Stimulated activated CD8-positive, alpha-beta memory T cell treated with anti-CD3 and anti-CD28 coated beads, Interleukin-12 subunit alpha, Interleukin-12 subunit beta, amount 100 ng/mL, for 24 hours (primary cell): Measurements from ENCODE around the gene PSMB2.
"Not testable (repeated sequence)": the region's sequence is repeated elsewhere in the genome, so short reads cannot be mapped to it uniquely, and the experiment has no call there.

Source experiments
- DNase-seq: peaks from one replicate; pipeline ENCODE4 v3.0.0-alpha.2; 2020; ENCODE audit errors: extremely low read depth

The PSMB2 gene

GRCh38 chr1:35641233-35641866 is at the start of gene PSMB2:
Gene PSMB2, minus strand, starts transcription at chr1:35641526. Its CDS starts 94 bp downstream, at chr1:35641432.
- peak; percentile 88 for DNase-seq

- DNase-seq: no peak
Measured at GRCh38 chr1:35691080-35691479, 49.8 kb upstream of the PSMB2 start.

GRCh38 chr1:35690103-35690502 is 48.8 kb upstream of the PSMB2 start:
- not testable (repeated sequence) for DNase-seq

- no peak for DNase-seq
Measured at GRCh38 chr1:35688161-35688560, 46.8 kb upstream of the PSMB2 start.

DNA sequence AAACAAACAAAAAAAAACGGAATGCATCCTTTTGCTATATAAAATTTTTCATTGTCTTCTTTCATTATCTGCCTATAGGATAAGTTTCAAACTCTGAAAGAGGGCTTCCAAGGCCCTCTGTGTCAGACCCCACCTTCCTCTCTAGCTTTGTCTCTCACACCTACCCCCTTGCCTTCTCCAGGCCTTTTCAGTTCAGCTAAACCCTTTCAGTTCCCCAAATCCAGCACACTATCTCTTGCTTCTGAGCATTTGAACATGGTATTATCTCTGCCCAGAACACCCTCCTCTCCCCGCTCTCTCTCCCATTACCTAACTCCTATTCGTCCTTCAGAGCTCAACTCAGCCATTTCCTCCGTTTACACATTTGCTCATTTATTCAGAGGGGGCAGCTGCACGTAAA is 41.7 kb upstream of the PSMB2 start:
- no peak for DNase-seq

DNA sequence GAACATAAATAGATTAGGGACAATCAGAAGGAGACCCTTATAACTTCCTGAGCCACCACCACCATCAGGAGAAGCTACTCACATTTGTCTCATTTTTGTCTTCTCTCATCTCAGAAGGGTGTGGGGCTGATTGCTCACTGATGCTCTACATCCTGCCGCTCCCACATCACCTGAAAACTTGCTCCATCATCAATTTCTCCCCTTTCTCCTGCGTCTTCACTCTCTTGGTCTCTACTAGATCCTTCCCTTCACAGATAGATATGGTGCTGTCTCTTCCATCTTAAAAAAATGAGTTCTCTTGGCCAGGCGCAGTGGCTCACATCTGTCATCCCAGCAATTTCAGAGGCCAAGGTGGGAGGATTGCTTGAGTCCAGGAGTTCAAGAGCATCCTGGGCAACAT is 38.9 kb upstream of the PSMB2 start:
- DNase-seq: no peak

DNA sequence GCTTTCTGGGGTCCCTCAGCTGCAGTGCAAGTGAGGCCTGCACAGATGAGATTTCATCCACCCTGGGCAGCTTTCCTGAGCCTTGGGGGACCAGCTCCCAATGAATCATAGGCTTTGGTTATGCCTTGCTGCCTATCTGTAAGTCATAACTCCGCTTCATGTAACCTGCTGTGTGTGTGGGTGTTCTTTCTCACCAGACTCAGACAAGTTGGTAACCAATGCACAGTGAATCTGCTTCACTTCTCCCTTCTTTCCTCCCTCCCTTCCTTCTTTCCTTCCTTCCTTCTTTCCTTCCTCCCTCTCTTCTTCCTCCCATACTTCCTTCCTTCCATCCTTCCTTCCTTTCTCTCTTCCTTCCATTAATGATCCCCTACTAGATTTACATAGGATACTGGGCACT is 34.4 kb upstream of the PSMB2 start:
- no peak for DNase-seq

- no peak for DNase-seq
Measured at GRCh38 chr1:35674111-35674510, 32.8 kb upstream of the PSMB2 start.

DNA sequence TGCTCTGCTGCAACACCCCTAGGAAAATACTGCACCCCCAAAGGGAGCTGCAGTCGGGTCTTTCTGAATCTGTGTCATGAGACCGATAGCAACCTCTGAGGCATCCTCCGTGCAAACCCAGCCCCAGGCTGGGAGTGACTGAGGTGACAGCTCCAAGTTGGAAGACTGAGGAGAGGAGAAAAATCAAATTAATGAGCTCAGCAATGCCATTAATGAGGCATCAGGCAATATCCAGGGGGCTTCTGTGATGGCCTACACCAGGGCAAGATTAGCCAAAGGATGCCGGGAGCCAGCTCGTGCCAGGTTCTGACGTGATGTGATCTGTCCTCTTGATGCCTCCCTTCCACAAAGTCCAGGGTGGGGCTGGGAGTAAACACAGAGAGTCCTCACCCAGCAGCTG is 30.8 kb upstream of the PSMB2 start:
- DNase-seq: no peak

- no peak for DNase-seq
Measured at GRCh38 chr1:35668506-35668905, 27.2 kb upstream of the PSMB2 start.

DNA sequence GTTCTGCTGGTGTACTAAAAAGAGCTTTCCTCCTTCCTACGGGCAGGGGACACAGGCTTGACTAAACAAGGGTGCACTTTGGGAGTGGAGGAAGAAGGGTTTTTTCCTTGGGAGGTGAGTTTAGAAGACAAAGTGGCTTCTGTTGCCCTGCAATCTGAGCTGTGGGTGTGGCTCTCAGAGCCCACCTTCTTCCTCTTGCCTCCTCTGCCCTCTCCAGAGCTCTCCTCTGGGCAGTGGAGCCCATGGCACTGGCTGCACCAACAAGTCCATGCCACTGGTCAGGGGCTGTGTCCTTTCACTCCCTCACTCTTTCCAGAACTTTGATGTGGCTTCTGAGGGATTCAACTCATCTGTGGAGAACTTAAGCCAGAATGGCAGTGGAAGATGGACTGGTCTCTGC is 25.6 kb upstream of the PSMB2 start:
- no peak for DNase-seq

- no peak for DNase-seq
Measured at GRCh38 chr1:35666216-35666615, 24.9 kb upstream of the PSMB2 start.

DNA sequence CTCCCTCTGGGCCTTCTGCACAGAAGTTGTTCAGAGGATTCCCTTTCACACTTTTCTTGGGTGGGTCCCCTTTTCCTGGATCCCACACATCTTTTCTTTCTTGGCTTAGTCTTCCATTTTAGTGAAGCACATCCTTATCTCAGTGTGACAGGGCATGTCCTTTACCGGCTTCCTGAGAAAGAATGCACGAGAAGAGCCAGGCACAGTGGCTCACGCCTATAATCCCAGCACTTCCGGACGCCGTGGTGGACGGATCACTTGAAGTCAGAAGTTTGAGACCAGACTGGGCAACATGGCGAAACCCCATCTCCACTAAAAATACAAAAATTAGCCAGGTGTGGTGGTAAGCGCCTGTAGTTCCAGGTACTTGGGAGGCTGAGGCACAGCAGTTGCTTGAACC is 22.1 kb upstream of the PSMB2 start:
- no peak for DNase-seq

DNA sequence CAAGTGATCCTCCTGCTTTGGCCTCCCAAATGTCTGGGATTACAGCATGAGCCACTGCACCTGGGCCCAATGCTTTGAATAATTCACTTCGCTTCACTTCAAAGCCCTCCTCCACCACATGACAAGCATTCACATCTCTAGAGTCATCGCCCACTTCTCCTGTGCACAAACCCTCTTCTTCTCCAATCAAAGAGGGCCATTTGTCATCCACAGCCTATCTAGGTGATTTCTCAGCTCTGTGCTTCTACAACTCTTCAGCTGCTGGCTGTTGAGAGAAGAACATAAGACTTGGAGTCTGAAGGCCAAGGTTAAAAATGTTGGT is 20.1 kb upstream of the PSMB2 start:
- DNase-seq: no peak

DNA sequence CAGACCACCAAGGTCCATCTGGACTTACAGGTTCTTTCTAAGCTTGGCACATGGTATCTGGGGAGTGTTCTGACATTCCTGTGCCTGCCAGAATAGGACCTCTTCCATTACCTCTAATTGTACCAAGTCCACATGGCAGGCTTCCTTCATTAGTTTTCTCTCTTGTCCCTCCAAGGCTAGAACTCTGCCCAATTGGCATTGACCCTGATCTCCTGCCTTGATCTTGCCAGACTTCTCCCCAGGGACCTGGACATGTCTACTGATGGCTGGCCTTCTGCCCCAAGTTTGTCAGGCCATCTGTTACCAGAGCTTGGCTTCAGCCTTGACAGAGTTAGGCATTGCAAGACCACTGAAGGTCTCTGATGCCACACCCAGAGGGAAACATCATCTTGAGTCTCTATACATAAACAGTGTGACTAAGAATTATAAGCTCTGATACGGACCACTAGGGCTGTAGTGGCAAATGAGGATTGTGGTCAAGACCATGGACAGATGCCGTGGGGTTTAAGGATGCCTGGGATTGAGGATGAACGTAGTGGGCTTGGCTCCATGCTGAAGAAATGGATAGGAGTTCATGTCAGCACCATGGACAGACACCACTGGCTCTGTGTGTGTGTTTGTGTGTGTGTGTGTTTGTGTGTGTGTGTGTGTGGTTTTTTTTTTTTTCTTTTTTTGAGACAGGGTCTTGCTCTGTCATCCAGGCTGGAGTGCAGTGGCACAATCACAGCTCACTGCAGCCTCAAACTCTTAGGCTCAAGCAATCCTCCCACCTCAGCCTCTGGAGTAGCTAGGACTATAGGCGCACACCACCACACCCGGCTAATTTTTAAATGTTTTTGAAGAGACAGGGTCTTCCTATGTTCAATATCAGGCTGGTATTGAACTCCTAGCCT is 19.5 kb upstream of the PSMB2 start:
- no peak for DNase-seq

DNA sequence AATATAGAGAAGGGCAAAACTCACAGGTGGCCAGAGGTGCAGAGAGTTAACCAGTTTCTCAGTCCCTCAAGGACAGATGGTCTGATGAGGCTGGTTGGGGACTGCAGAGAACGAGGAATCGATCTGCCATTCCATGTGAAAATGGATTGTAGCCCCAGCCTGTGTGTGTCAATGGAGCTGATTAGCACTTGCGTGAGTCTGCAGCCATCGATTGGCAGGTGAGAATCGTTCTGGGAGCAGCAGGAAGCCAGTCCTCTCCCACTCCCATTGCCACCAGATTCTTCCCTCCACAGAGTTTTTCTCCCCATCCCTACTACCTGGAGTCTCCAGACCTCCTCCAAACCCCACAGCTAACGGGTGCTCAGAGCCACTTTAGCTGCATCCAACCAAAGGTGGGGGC is 18.3 kb upstream of the PSMB2 start:
- DNase-seq: no peak

DNA sequence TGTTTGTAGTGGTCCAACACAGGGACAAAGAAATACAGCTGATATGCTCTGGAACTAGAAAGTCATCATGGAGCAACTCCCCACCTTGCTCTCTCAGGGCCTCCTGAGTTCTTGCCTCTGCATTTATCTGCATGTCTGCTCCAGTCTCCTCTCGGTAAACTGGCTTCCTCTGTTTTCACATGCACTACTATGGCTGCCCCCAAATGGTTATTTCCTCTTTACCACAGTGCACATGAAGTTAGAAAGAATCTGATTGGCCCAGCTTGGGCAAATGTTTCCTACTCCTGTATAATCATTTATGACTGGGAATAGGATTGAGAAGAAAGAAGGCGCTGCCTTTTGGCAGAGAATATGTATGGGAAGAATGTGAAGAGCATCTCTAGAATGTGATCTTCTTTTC is 16.5 kb upstream of the PSMB2 start:
- no peak for DNase-seq

- no peak for DNase-seq
Measured at GRCh38 chr1:35656863-35657232, 15.5 kb upstream of the PSMB2 start.

GRCh38 chr1:35656148-35656862 is 15.0 kb upstream of the PSMB2 start:
- no peak for DNase-seq

- DNase-seq: no peak
Measured at GRCh38 chr1:35655196-35655595, 13.9 kb upstream of the PSMB2 start.

GRCh38 chr1:35650416-35650815 is 9.1 kb upstream of the PSMB2 start:
- DNase-seq: no peak

- no peak for DNase-seq
Measured at GRCh38 chr1:35646043-35646442, 4.7 kb upstream of the PSMB2 start.

GRCh38 chr1:35644204-35644603 is 2.9 kb upstream of the PSMB2 start:
- no peak for DNase-seq
